T-helper 17 cell (primary cell): ENCODE results near the gene PEX11B. TPM values are rescaled to one million over a fixed set of nuclear protein-coding genes. Genes with fewer than 3 reads are reported as not detected.

Experiments used
- ATAC-seq: fragments of 150-1000 bp; cut with Tn5 transposase; 2 replicates; pipeline ENCODE4 v1.10.0; 2021; ENCODE audit warnings: mild to moderate bottlenecking, moderate library complexity
- DNase-seq, 3 donors: peaks; one replicate each; pipeline versions ENCODE4 v3.0.0 to v3.0.0-alpha.2; 2020 to 2021
- H3K9me3 ChIP-seq: one replicate; pipeline ENCODE4 v1.7.0; 2013; ENCODE audit warnings: low read length, mild to moderate bottlenecking; ENCODE audit not compliant: control insufficient read depth, poor library complexity, severe bottlenecking
- H3K27ac Mint-ChIP-seq: one replicate; pipeline ENCODE4 v1.8.0; 2022; ENCODE audit warnings: mild to moderate bottlenecking, moderate library complexity, mixed read lengths
- H3K27me3 Mint-ChIP-seq: one replicate; pipeline ENCODE4 v1.8.0; 2022; ENCODE audit warnings: mixed read lengths
- H3K36me3 Mint-ChIP-seq: one replicate; pipeline ENCODE4 v1.8.0; 2022; ENCODE audit warnings: low read depth, mixed read lengths
- H3K4me1 Mint-ChIP-seq: one replicate; pipeline ENCODE4 v1.8.0; 2022; ENCODE audit warnings: mild to moderate bottlenecking, mixed read lengths
- H3K4me3 Mint-ChIP-seq: one replicate; pipeline ENCODE4 v1.8.0; 2022; ENCODE audit warnings: mild to moderate bottlenecking, moderate library complexity, mixed read lengths
- total RNA-seq, 4 donors: library from RNA in 2 of 4; stranded (reverse) in 2 of 4; gene quantifications; one replicate each; pipeline ENCODE4 v1.2.3 and lab custom pipeline; 2022 to 2026

Gene PEX11B, protein sequence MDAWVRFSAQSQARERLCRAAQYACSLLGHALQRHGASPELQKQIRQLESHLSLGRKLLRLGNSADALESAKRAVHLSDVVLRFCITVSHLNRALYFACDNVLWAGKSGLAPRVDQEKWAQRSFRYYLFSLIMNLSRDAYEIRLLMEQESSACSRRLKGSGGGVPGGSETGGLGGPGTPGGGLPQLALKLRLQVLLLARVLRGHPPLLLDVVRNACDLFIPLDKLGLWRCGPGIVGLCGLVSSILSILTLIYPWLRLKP
- total RNA-seq (10 to 100 TPM; 15.7 TPM), total RNA-seq (lab: John Stamatoyannopoulos, UW) (10.6 to 26.0 reads per million in 2 donors)

DNA sequence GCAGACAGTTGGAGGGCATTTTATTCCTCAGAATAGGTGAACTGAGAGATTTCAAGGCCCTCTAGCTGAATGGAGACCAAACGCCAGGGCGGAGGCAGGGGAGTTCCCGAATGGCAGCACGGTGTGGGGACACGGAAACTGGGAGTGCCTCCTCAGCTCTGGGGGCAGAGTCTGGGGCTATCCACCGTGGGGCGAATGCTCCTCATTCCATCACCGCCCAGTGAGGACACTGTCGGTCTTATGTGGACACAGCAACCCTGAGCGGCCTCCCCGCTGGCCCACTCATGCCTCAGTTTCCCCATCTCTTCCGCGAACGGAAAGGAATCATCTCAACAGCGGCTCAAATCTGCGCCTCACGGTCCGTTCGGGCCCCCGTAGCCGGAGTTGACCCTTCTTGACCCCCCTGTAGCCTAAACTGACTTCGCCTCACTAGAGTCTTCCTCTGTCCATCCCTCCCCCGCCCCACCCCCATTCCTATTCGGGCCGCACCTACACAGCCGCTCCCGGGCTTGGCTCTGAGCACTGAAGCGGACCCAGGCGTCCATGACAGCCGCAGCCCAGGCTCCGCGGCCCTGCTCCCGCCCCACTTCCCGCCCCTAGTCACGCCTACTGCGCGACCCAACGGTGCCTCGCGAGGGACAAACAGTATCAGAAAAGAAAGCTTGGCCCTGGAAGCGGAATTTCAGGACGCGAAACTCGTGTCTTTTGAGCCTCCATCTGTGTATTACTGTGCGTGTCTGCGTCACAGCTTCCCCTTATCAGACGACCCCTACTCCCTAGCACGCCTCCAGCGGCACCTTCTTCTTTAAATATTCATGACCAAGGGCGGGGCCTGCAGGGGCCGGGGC, at the start of gene PEX11B:
TSS of gene PEX11B (minus strand) at position 574 of the 848 bp plus-strand sequence. CDS start at position 545, 29 bp downstream.
- Mint-ChIP-seq H3K27ac (peak within 1 kb of the TSS; percentile 94), H3K27me3 (no peaks in the 10 kb centered on the region), H3K36me3 (peaks cover 6% of the 10 kb centered on the region), H3K4me3 (peak within 1 kb of the TSS; percentile 94), H3K4me1 (peaks cover 35% of the 10 kb centered on the region)
- peak; percentile 91 for ATAC-seq
- peak; percentile 81 to 88 (median 86) for DNase-seq
- H3K9me3 ChIP-seq = no peaks in the 10 kb centered on the region

DNA sequence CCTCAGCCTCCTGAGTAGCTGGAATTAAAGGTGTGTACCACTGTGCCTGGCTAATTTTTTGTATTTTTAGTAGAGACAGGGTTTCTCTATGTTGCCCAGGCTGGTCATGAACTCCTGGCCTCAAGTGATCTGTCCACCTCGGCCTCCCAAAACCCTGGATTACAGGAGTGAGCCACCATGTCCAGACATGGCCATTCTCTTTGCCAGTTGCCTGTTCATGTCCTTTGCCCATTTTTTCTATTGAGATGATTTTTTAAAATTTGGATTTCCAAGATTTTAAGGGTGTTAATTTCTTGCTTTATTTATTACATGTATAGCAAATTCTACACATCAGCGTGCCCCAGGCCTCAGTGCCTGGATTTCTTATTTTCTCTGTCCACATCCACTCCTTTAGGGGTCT, 48.8 kb upstream of the PEX11B start:
- no peak for ATAC-seq
- Mint-ChIP-seq H3K4me1 (peaks cover 27% of the 10 kb centered on the region), H3K27me3 (no peaks in the 10 kb centered on the region), H3K27ac (no peak overlapping the region), H3K4me3 (no peak overlapping the region), H3K36me3 (peaks cover 2% of the 10 kb centered on the region)
- no peaks in the 10 kb centered on the region for H3K9me3 ChIP-seq
- no peak for DNase-seq

DNA sequence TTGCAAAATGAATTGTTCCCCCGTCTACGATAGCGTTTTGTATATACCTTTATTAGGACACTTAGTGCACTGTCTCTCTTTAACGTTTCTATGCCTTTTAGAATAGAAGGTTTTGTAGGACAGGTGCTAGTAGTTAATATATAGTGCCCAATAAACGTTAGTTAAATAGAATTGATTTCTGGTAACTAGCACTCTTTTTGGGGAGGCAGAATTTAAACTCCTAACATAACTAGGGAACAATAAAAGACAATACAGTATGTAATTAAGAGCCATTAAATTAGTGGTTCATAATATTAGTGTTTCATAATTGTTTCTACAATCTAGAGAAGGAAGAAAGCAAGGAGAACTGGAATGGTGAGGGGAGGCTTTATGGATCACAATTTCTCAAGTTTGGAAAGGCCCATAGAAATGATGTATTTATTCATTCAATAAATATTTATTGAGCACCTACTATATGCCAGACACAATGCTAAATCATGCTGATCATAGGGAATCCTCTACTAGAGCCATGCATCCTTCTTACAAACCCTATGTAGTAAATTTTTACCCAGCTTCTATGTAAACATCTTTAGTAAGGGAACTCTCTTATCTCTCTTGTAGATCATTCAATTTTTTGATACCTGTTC, 46.7 kb upstream of the PEX11B start:
- peaks cover 35% of the 10 kb centered on the region for H3K4me1 Mint-ChIP-seq
- peak overlapping the region; percentile 98 for H3K4me3 Mint-ChIP-seq
- H3K27me3 Mint-ChIP-seq = no peaks in the 10 kb centered on the region
- DNase-seq (no peak), ATAC-seq (no peak)
- H3K27ac Mint-ChIP-seq = peak overlapping the region; percentile 97
- H3K9me3 ChIP-seq = no peaks in the 10 kb centered on the region
- no peaks in the 10 kb centered on the region for H3K36me3 Mint-ChIP-seq

DNA sequence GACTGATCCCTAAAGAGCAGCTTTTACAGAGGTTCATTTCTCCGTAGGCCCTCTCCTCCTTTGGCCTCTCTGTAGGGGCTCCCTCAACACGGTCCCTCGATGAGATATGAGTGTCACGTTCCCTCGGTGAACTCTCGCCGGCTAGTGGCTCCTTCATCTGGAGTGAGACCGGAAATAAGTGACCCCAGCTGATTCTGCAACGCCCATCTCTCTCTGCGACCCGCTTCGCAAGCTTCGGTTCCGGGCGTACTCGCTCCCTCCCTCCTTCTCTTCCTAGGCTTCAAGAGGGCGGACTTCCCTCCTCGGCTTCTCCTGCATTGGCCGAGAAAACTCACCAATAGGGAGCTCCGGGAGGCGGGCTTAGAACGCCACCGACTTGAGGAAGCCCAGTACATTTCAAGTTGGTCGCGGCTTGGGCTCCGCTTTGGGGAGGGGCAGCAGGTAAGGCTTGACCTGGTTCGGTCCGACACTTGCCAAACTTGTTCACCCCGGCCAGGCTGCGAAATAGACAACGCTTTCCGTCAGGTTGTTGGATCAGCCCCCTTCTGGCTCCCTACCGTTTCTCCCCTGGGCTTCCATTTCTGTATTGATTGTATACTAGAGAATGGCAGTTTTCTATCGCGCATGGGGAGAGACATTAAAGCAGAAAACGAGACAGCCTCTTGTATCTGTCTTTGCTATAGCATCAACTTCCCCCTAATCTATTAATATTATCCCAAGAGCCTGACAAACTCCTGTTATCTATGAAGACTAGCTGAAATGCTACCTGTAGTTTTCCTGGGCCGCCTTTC, 46.0 kb upstream of the PEX11B start, which contains the start of the genes ANKRD34A and POLR3GL:
TSS of gene ANKRD34A (minus strand) at position 248 of the 791 bp plus-strand sequence. CDS start 2,816 bp downstream, outside the sequence.
TSS of gene POLR3GL (plus strand) at position 363 of the 791 bp plus-strand sequence. CDS start 10,176 bp downstream, outside the sequence.
- no peaks in the 10 kb centered on the region for H3K9me3 ChIP-seq
- Mint-ChIP-seq H3K27me3 (no peaks in the 10 kb centered on the region), H3K36me3 (no peaks in the 10 kb centered on the region), H3K4me3 (peak within 1 kb of the TSS; percentile 98), H3K4me1 (peaks cover 38% of the 10 kb centered on the region), H3K27ac (peak within 1 kb of the TSS; percentile 97)
- DNase-seq (peak; percentile 74 to 84 (median 83)), ATAC-seq (peak; percentile 93)

DNA sequence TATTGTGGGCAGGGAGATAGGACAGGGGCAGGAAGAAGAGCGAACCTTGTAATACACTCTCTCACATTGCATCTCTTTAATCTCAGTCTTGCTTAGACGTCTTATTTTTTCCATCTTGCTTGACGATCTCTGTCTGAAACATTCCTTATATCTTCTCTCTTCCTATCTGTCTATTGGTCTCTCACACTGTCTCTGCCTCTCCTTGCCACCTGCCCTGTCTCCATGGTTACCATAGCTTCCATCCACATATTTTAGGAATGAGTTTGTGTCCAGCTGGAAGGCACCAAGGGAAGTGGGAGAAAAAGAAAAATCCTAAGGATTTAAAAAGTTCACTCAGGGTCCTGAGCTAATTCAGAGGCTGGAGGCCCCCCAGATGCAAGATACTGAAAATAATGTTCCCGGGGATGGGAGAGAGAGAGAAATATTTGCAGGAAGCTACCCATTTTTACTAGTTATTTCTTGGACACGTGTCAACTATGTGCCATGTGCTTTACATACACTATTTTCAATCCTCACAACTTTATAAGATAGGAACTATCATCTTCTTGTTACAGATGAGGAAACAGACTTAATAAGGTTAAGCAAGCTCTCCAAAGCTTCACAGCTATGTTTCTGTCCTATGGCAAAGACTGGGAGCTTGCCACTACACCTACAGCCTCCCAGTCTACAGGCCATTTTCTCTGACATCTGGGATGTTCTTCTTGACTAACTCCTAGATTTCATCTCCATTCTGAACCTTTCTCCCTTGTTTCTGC, 44.9 kb upstream of the PEX11B start:
- Mint-ChIP-seq H3K36me3 (no peaks in the 10 kb centered on the region), H3K27me3 (no peaks in the 10 kb centered on the region), H3K27ac (peak overlapping the region; percentile 97), H3K4me1 (peaks cover 49% of the 10 kb centered on the region), H3K4me3 (peak overlapping the region; percentile 98)
- DNase-seq = no peak
- H3K9me3 ChIP-seq = no peaks in the 10 kb centered on the region
- no peak for ATAC-seq

DNA sequence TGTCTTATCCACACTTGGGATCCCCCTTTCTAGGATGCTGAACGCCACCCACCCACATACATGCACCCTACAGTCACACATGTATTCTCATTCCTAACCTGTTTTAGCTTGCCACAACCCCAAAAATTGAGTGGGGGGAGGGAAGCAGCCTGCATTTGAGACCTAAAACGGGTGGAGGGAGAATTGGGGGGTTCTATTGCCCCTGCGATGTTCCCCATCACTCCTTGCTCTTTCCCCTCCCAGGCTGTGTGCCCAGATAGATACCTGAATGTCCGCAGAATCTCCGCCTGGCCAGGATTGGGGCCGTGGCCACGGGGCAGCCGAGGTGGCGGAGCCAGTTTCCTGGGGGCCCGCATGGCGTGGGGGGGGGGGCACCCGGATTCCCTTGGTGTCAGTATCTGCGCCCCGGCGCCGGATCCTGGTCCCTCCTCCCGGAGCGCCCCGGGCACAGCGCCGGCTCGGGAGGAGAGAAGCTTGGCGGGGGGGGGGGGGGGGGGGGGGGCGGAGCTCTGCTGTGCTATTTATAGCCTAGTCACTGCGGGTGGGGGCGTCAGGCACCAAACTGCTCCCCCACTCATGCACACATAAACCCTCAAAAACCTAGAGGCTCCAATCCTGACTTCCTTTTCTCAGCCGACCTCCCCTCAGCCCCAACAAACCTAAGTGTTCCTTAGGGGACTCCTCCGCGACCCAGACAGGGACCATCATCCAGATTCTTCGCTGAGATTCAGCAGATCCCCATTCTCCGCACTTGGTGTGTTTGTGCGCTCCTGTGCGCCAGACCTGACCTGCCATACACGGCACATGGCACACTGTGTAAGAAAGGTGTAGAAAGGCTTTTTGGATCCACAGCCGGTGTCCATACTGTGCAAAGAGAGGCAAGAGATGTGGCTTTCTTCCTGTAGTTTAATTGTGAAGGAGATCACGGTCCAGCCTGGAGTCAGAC, 43.9 kb upstream of the PEX11B start:
- no peaks in the 10 kb centered on the region for H3K36me3 Mint-ChIP-seq
- peak overlapping the region; percentile 97 for H3K27ac Mint-ChIP-seq
- H3K4me3 Mint-ChIP-seq = peak overlapping the region; percentile 98
- ATAC-seq (no peak), DNase-seq (peak in 2 of 3 donors; percentile 34 to 40)
- H3K9me3 ChIP-seq = no peaks in the 10 kb centered on the region
- H3K27me3 Mint-ChIP-seq = no peaks in the 10 kb centered on the region
- H3K4me1 Mint-ChIP-seq = peaks cover 53% of the 10 kb centered on the region

DNA sequence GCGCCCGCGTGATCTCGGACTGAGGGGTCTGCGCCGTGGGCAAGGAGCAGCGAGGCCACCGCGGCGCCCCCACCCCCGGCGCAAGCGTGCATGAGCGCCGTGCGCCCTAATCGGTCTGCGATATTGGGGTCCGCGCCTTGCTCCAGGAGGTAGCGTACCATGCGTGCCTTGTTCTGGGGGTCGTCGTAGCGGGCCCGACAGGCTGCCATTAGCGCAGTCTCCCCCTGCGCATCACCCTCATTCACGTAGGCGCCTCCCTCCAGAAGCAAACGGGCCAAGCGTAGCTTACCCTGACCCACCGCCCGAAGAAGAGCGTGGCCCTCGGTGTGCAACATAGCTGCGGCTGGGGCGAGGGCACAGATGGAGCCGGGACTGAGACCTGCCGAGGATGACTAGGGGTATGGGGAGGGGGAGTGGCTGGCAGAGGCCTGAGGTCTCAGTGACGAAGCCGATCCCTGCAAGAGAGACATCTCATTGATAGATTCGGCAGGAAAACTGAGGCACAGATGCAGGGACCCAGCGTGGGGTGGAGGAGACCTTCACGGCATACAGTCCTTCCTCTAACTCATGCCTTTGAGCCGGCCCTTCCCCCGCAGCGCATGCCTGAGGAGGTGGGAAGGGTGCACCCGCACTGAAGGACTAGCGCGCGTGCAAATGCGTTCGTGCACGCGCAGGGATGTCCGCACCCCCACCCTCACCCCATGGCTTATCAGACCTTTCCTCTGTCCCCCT, 43.1 kb upstream of the PEX11B start:
- ATAC-seq (no peak), DNase-seq (no peak)
- Mint-ChIP-seq H3K27me3 (no peaks in the 10 kb centered on the region), H3K36me3 (peaks cover 4% of the 10 kb centered on the region), H3K4me3 (peak overlapping the region; percentile 98), H3K27ac (peak overlapping the region; percentile 97), H3K4me1 (peaks cover 61% of the 10 kb centered on the region)
- H3K9me3 ChIP-seq = no peaks in the 10 kb centered on the region

DNA sequence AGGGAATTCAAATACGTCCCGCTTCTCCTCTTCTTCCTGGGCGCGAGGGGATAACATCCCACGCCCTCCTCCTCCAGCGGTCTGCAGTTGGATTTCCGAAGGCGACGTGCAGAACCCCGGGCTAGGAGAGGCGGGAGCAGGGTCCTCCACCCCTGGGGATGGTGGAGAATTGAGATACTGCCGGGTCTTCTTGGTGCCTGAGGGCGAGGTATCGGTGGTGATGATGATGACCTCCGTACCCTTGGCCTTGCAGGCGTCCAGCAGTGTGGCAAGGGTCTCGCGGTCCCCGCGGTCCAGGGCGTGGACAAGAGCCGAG, 42.5 kb upstream of the PEX11B start:
- DNase-seq (no peak), ATAC-seq (no peak)
- peak overlapping the region; percentile 90 for H3K27ac Mint-ChIP-seq

DNA sequence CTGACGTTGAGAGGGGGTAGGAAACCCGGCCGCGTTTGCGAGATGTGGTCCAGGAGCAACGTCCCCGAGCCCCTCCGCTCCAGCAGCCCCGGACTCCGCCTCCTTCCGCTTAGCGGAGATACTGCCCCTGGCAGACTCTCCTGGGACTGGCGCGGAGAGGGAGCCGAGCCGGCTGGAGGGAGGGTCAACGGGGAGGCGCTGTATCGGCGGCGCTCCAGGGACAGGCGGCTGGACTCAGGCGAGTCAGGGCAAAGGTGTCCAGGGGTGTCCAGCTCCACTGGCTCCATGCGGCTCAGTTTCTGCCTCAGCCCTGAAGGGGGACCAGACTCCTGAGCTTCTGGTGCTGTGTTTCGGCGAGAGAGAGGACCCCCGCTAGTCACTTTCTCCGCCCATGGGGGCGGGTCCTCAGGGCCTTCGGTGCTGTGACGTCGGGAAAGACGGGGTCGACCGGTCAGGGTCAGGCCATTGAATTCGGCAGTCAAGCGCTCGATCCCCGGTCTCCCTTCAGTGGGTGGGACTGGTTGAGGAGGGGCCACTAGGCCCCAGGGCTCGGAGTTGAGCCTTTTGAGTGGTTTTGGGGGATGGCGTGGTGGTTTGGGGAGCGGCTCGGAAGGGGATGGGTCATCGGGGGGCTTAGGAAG, 42.1 kb upstream of the PEX11B start:
- Mint-ChIP-seq H3K4me3 (peak overlapping the region; percentile 98), H3K27ac (peak overlapping the region; percentile 90), H3K4me1 (peaks cover 66% of the 10 kb centered on the region), H3K36me3 (peaks cover 4% of the 10 kb centered on the region), H3K27me3 (no peaks in the 10 kb centered on the region)
- H3K9me3 ChIP-seq = no peaks in the 10 kb centered on the region
- peak in 2 of 3 donors; percentile 55 to 57 for DNase-seq
- ATAC-seq = no peak

More for the DNA sequence above, 42.5 kb upstream of the PEX11B start:
- peaks cover 4% of the 10 kb centered on the region for H3K36me3 Mint-ChIP-seq
- peak overlapping the region; percentile 98 for H3K4me3 Mint-ChIP-seq
- no peaks in the 10 kb centered on the region for H3K27me3 Mint-ChIP-seq
- H3K4me1 Mint-ChIP-seq = peaks cover 63% of the 10 kb centered on the region
- H3K9me3 ChIP-seq = no peaks in the 10 kb centered on the region

DNA sequence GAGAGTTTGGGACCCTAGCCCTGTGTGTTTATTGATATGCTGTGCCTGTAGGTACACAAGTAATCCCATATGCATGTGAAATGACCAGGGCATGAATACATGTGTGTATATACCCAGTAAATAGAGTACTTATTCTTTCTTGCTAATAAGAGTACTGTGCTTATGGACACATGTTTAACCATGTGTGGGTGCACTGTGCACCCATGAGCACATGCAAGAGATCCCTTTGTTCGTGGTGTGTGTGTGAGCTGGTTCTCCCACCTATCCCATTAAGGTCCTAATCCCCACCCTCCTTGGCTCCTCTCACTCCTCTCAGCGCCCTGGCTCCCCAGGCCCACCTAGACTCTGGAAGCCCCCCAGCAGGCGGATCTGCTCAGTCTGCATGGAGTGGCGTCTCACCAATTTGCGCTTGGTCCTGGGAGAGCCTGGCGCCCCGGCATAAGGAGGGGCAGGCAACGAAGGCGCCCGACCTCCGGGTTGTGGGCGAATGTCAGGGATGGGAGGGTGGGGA, 41.5 kb upstream of the PEX11B start:
- Mint-ChIP-seq H3K4me1 (peaks cover 70% of the 10 kb centered on the region), H3K27ac (peak overlapping the region; percentile 90)
- no peak for ATAC-seq

More for the DNA sequence above, 41.5 kb upstream of the PEX11B start:
- no peak for DNase-seq
- no peaks in the 10 kb centered on the region for H3K9me3 ChIP-seq
- Mint-ChIP-seq H3K4me3 (peak overlapping the region; percentile 98), H3K36me3 (peaks cover 6% of the 10 kb centered on the region), H3K27me3 (no peaks in the 10 kb centered on the region)
